Lower leg skin (tissue), 4 donors: ENCODE results near the gene SUV39H2. TPM values are rescaled to one million over a fixed set of nuclear protein-coding genes. Genes with fewer than 3 reads are reported as not detected.

Experiments
- DNase-seq, 2 donors: peaks; one replicate each; pipeline ENCODE4 v3.0.0-alpha.2; 2019; ENCODE audit warnings: low spot score in 2 of 2
- H3K4me3 ChIP-seq: fragments of 200-600 bp; sonication (generic); 2 replicates; pipeline ENCODE4 v1.5.1; 2017; ENCODE audit warnings: mild to moderate bottlenecking, low read depth; ENCODE audit not compliant: poor library complexity, severe bottlenecking
- CTCF ChIP-seq, 3 donors: fragments of 450-650 bp; IDR thresholded peaks; one replicate each; pipeline ENCODE4 v1.5.1; 2016; ENCODE audit warnings: antibody characterized with exemption in 3 of 3, mild to moderate bottlenecking in 3 of 3, moderate library complexity in 2 of 3
- POLR2A ChIP-seq, 2 donors: fragments of 450-650 bp; IDR thresholded peaks; one replicate each; pipeline ENCODE4 v1.6.1; 2016 to 2017; ENCODE audit warnings: antibody characterized with exemption in 2 of 2, mild to moderate bottlenecking in 1 of 2, moderate library complexity in 1 of 2
- WGBS, 2 donors: methylation state at CpG; one replicate each; pipeline ENCODE4 v1.1.5; 2018; 5-methylcytosine and 5-hydroxymethylcytosine counted together
- intact Hi-C: fragments of 100-400 bp; cut with DNase I; formaldehyde crosslinking; loops from one replicate; pipeline ENCODE4 v1.15.0; 2023; ENCODE audit warnings: low total_unique reads
- total RNA-seq, 4 donors: library from RNA; depleted of rRNA; stranded (reverse); fragments of >200 nt; gene quantifications; one replicate each; pipeline ENCODE4 v1.1.0, GENCODE V29; 2016

The SUV39H2 gene
- total RNA-seq, 4 donors from 2014 or later = 0.99 to 5.3 (median 3.5) TPM

GRCh38 chr10:14844948-14845347, 33.7 kb upstream of the SUV39H2 start:
- intact Hi-C loops = no loop called here
- TF ChIP-seq POLR2A (IDR thresholded peaks at IDR 0.05) (no peak), CTCF (IDR thresholded peaks at IDR 0.05) (no peak)
- H3K4me3 ChIP-seq = no peak overlapping the region
- no peak for DNase-seq
- 86 to 92% methylated on average over 2 of the region's 2 CpGs for WGBS, 2 donors

DNA sequence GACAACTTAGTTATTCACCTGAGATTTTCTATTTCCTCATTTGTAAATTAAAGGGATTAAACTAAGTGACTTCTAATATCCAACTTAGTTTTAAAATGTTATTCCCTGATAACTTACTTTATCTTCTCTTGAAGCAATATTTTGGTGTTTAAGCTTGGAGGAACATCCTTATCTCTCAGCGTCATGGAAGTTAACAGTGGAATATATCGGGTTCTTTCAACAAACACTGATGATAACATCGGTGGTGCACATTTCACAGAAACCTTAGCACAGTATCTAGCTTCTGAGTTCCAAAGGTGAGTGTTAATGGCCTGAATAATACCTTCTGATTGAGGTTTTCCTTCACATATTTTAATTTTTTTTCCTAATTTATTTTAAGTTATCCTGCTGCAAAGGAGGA, 26.4 kb upstream of the SUV39H2 start:
- no peak overlapping the region for H3K4me3 ChIP-seq
- TF ChIP-seq POLR2A (IDR thresholded peaks at IDR 0.05) (no peak), CTCF (IDR thresholded peaks at IDR 0.05) (no peak)
- 93 to 97% methylated on average over 3 of the region's 3 CpGs for WGBS, 2 donors
- no peak for DNase-seq
- intact Hi-C loops = no loop called here

GRCh38 chr10:14855453-14855852, 23.2 kb upstream of the SUV39H2 start:
- no peak overlapping the region for H3K4me3 ChIP-seq
- 90 to 91% methylated on average over 1 of the region's 1 CpG for WGBS, 2 donors
- no peak for TF ChIP-seq CTCF (IDR thresholded peaks at IDR 0.05)
- no peak for TF ChIP-seq POLR2A (IDR thresholded peaks at IDR 0.05)
- DNase-seq = no peak
- intact Hi-C loops = no loop called here

DNA sequence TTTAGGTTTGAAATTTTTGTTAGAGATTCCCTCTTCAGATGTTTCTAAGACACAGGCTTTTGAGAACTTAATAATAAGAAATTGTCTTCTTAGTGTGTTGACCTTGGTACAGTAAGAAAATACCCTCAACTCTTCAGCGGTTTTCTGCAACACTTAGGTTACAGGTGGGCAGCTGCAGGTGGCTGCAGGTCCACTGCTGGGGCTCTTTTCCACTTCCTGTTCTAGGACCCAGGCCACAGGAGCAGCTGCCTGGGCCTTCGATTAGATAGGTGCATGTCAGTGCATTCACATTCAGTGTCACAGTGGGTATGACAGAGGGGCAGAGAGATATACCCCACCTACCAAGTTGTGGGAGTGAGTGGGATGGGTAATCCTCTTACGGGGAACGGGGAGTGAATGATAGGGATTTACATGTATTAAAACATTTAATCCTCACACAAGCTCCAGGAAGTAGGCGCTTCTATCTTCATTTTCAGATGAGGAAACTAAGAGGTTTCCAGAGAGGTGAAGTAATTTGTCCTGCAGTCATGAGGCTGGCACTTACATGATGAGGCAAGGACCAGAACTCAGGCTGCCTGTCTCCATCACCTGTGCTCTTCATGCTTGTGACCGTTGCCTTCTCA, 20.2 kb upstream of the SUV39H2 start:
- TF ChIP-seq POLR2A (IDR thresholded peaks at IDR 0.05) (no peak), CTCF (IDR thresholded peaks at IDR 0.05) (no peak)
- 89 to 96% methylated on average over 6 of the region's 6 CpGs for WGBS, 2 donors
- intact Hi-C loops = no loop called here
- no peak for DNase-seq
- no peak overlapping the region for H3K4me3 ChIP-seq

DNA sequence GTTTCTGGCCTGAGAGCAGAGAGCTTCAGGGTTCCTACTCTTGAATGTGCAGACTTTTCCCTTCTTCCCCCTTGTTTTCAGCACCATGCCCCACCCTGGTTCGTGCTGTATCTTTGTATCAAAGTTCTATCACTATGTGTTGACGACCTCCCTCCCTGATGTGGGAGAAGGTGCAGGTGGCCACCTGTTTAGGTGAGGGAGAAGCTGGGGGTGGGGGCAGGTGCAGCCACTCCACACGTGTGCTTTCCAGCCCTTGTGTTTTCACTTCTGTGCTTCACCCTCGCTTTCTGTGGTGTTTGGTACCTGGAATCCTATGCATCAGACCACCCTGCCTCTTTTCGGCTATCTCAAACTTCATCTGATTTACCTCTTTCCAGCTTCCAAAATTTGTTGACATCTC, 19.6 kb upstream of the SUV39H2 start:
- H3K4me3 ChIP-seq = no peak overlapping the region
- no peak for TF ChIP-seq CTCF (IDR thresholded peaks at IDR 0.05)
- no peak for TF ChIP-seq POLR2A (IDR thresholded peaks at IDR 0.05)
- intact Hi-C loops = no loop called here
- 87 to 89% methylated on average over 5 of the region's 5 CpGs for WGBS, 2 donors
- no peak for DNase-seq

DNA sequence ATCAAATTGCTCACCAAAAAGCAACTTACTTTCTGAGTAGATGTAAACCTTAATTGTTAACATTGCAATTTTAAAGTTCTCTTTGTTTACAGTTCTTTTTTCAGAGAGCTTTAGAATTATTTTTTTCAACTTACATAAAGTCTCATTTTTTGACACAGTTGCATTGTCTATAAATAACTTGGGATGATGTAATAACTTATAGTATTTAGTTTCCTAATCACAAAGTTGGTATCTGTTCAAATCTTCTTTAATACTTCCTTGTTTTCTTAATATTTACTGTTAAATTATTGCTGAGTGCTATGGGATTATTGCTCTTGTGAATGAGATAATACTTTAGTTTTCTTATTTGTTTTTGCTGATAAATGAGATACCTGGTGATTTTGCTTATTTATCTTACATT, 18.9 kb upstream of the SUV39H2 start:
- intact Hi-C loops = no loop called here
- H3K4me3 ChIP-seq = no peak overlapping the region
- no peak for DNase-seq
- TF ChIP-seq CTCF (IDR thresholded peaks at IDR 0.05) = no peak
- no peak for TF ChIP-seq POLR2A (IDR thresholded peaks at IDR 0.05)
